22Rv1 (cell line): Measurements from ENCODE around the gene ITGAD.

Experiments
- CTCF ChIP-seq: fragments of 450-650 bp; IDR thresholded peaks from 2 replicates; pipeline ENCODE4 v1.5.1; 2017; ENCODE audit warnings: mild to moderate bottlenecking
- ZFX ChIP-seq: fragments of 450-650 bp; IDR thresholded peaks from 2 replicates; pipeline ENCODE4 v1.6.1; 2017; ENCODE audit warnings: antibody characterized with exemption, borderline replicate concordance

GRCh38 chr16:31466381-31466841 is 73.3 kb downstream of the ITGAD start:
- TF ChIP-seq CTCF (no peak), ZFX (no peak)
